Globus pallidus (tissue), 1 donor: ENCODE results near the gene EDA.
"Not testable (repeated sequence)": the region's sequence is repeated elsewhere in the genome, so short reads cannot be mapped to it uniquely, and the experiment has no call there.

Experiments
- DNase-seq: peaks from one replicate; pipeline ENCODE4 v3.0.0-alpha.2; 2015; ENCODE audit warnings: low spot score

Gene EDA

GRCh38 chrX:69746051-69746450, 130.1 kb downstream of the EDA start:
- DNase-seq: no peak

DNA sequence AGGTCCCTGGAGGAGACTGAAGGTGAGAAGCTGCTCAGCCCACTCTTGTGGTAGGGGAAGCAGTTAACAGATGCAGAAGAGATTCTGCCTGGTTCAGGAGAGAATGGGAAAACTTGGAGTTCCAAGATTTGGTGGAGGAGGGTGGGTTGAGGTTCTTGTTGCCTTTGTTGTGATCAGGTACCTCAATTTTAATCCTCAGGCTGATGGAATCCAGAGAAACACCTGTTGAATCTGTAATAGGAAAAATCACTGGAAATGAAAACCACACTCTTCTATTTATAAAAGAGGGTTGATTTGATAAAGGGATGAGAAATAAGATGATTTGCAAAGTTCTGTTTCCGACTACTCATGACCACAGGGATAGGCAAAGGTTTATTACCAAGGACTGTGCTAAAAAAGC, 132.1 kb downstream of the EDA start:
- DNase-seq: no peak

- DNase-seq: peak; percentile 74
Measured at GRCh38 chrX:69759921-69760625, 144.2 kb downstream of the EDA start.

DNA sequence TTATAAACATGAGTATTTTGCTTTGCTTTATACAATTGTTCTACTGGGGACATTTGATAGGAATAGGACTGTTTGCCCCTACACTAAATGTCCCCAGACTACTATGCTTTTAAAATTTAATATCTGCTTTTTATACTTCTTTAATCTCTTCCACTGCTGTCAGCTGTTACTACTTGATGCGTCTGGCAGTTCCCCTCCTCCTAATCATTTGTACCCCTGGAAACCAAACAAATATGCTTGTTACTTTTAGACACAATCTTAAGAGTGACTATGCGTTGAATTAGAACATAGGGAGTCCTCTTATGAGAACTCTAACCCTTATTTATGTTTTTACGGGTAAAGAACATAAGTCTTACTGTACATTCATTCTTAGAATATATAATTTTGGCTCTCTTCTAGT, 145.7 kb downstream of the EDA start:
- no peak for DNase-seq

- DNase-seq: no peak
Measured at GRCh38 chrX:69762340-69762739, 146.4 kb downstream of the EDA start.

- no peak for DNase-seq
Measured at GRCh38 chrX:69793260-69793935, 177.5 kb downstream of the EDA start.

DNA sequence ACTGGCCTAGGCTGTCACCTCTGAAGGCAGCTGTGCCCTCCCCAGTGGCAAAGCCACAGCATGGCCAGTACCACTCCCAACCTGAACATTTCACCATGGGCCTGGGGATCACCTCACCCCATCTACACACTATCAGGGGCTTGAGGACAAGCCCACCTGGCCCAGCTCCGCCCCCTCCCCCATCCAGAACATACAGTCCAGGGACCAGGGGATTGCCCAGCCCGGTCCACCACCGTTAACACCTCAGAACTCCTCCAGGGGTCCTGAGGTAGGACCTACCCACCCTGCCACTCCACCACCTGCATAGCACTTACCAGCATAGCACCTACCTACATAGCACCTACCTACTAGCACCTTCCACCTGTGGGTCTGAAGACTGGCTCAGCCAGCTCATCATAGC, 179.8 kb downstream of the EDA start:
- no peak for DNase-seq

DNA sequence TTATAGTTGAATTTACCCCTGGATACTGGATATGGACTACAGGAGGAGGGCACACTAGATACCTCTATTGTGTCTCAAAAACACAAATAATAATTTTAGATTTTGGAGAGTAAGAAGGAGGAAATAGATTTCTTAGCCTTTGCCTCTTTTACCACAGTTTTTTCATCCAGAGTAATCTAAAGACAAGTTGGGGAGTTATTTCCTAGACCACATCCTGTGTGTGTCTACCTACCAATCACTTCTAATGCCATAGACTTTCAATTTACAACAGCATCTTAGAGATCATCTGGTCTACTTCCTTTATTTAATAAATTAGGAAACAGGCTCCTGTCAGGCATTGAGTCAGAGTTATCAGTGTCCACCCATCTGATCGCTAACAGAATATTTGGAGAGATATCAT, 191.5 kb downstream of the EDA start:
- DNase-seq: no peak

DNA sequence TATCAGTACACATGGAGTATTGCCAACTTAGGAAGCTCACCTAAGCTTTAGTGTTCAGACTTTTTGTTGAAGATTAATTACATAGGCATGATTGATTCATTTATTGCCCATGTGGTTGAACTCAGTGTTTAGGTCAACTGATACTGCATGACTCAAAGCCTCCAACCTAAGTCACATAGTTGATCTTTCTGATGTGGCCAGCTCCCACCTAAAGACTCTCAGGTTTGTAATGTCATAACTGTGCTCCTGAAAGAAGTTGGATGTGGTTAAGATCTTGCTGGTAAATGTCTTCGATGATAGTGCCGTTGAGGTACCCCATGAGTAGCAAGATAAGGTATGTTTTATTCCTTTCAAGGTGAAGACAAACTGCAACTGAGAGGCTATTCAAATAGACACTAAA, 192.5 kb downstream of the EDA start:
- no peak for DNase-seq

GRCh38 chrX:69813677-69814076, 197.8 kb downstream of the EDA start:
- DNase-seq: no peak

GRCh38 chrX:69815063-69815462, 199.2 kb downstream of the EDA start:
- DNase-seq: no peak

DNA sequence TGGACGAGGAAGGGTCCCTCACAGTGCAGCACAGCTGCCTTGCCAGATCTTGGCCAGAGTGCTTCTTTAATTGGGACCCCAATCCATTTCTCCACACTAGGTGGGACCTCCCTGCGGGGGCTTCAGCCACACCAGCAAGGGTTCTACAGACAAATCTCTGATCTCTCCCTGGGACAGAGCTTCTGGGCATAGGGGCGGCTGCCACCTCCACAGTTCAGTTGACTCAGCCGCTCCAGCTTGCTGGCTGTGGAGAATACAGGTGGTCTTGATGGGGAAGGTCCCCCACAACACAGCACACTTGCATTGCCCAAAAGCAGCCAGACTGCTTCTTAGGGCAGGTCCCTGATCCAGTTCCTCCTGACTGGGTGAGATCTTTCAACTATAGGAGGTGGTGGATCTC, 199.6 kb downstream of the EDA start:
- DNase-seq: no peak

DNA sequence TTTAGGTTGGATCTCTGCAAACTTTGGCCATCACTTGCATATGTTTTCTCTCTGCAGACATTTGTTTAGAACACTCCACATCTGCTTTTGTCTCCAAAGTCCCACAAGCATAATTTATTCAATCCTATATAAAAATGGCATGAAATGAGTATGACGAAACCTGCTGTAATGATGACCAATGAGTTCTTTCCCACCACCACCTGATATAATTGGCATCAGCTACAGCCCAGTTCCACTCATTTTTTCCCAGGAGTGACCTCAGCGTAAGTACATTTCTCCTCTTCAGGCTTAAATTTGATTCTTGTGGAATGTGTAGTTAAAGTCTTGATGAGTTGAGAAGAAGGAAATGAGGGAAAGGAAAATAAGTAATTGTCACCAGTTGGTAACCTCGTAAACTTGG, 228.7 kb downstream of the EDA start:
- DNase-seq: no peak

GRCh38 chrX:69859999-69860398, 244.1 kb downstream of the EDA start:
- not testable (repeated sequence) for DNase-seq

GRCh38 chrX:69876221-69876620, 260.3 kb downstream of the EDA start:
- DNase-seq: no peak

- DNase-seq: no peak
Measured at GRCh38 chrX:69884210-69884609, 268.3 kb downstream of the EDA start.

DNA sequence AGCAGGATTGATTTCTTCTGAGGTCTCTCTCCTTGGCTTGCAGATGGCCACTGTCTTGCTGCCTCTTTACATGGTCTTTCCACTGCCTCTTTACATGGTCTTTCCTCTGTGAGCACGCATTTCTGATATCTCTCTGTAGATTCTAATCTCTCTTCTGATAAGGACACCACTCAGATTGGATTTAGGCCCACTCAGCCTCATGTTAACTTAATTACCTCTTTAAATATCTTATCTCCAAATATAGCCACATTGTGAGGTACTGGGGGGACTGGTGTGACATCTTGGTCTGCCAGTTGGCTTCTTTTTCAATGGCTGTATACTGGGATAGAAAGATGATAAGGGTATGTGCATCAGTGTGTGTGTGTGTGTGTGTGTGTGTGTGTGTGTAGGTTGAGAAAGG, 280.1 kb downstream of the EDA start:
- no peak for DNase-seq

DNA sequence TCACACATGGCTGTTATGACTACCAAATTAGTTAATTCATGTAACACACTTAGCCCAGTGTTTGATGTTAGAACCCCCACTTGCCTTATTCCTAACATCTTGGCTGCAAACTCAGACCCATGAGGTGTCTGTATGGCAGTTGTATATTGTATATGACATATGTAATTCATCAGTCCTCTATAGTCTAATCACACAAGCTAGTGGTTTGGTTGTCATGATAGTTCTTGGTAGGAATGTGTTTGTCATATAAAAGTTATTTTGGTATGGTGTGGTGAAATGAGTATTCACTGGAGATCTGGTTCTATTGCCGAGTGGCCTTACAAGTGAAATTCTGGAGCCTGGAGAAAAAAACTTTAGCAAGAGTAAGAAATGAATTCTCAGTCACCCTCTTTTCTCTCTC, 284.6 kb downstream of the EDA start:
- no peak for DNase-seq

DNA sequence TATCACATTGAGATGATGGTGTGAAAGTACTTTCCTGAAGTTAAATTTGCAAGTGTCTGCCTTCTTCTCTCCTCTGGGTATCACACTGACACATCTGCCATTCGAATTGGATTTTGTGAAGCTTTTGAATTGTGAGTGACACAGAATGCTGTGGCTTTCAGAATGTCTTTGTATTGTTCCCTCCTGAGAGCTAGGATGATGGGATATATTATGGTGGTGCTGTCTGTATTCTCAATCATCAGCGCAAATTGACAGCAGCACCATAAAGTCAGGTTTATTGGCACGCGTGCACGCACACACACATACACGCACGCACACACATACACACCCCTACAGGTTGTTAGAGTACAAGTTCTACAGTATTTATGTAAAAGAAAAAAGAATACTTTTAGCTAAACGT, 290.5 kb downstream of the EDA start:
- no peak for DNase-seq

- DNase-seq: no peak
Measured at GRCh38 chrX:69914781-69915180, 298.9 kb downstream of the EDA start.

DNA sequence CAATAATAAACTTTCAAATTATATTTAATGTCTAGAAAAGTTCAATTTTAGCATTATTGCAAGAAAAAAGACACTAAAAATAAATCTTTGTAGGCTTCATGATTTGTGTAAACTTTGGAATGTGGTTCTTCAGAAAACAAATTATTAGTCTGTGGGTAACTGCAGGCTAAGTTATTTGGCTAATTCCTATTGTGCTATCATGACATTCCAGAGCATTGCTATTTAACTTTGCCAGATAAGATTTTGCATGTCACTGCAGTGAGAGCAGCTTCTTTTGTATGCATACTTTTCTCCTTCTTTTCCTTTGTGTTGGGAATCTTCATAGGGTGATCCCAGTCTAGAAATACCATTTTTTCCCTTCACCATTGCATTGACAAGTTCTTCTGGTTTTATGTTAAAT, 303.8 kb downstream of the EDA start:
- DNase-seq: no peak

DNA sequence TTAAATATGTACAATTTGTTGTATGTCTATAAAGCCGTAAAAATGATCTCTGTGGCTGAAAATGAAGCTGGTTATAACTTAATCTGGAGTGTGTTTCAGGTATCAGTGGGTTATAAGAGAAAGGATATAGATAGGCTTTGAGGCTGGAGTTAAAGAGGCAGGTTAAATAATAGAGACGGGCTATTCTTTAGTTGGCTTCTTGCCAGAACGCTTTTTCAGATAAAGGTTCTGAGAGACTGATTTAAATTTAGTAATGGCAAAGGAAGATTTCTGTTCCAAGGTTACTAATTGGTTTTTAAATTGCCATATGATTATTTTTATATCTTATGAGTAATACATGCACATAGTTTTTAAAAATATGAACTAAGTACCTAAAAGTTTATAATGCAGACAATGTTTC, 316.4 kb downstream of the EDA start:
- DNase-seq: no peak

DNA sequence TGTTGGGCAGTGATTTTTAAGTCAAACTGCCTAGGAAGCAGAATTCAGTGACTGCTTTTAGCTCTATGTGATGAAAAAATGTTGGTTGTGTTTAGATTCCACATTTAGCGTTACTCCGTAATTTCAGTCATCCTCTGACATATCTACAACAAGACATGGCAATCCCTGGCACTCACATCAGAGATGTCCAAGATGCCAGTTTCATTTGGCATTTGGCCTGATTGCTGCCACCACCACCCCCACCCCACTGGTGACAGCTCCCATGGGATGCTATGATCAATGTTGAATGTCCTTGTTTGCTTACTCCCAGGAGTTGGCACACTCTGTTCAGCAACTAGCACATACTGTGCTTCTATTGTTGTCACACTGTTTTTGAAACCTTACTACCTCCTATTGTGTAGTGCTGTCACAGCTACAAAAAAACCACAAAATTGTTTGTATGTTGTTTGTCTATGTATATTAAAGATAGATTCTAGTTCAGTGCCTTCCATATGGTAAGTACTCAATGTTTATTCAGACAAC, 332.4 kb downstream of the EDA start:
- no peak for DNase-seq

- DNase-seq: no peak
Measured at GRCh38 chrX:69951753-69952152, 335.8 kb downstream of the EDA start.
